RKO (cell line): ENCODE data around the gene SNTG2.
"Not testable (repeated sequence)": the region's sequence is repeated elsewhere in the genome, so short reads cannot be mapped to it uniquely, and the experiment has no call there.

Experiments used
- DNase-seq: peaks from one replicate; pipeline ENCODE4 v3.0.0-alpha.2; 2016; ENCODE audit warnings: low spot score

Gene SNTG2

GRCh38 chr2:950080-950966 is at the start of gene SNTG2:
Gene SNTG2, plus strand, starts transcription at chr2:950849. Its CDS starts 148 bp downstream, at chr2:950997.
- DNase-seq, result no peak

GRCh38 chr2:902584-902983 is 48.1 kb upstream of the SNTG2 start:
- no peak for DNase-seq

GRCh38 chr2:903223-903900 is 47.3 kb upstream of the SNTG2 start:
- no peak for DNase-seq

- no peak for DNase-seq
Observed at GRCh38 chr2:904246-905024, 46.2 kb upstream of the SNTG2 start.

- no peak for DNase-seq
Observed at GRCh38 chr2:905091-905832, 45.4 kb upstream of the SNTG2 start.

GRCh38 chr2:905833-906140 is 44.9 kb upstream of the SNTG2 start:
- no peak for DNase-seq

GRCh38 chr2:907706-908105 is 42.9 kb upstream of the SNTG2 start:
- no peak for DNase-seq

GRCh38 chr2:908568-908967 is 42.1 kb upstream of the SNTG2 start:
- DNase-seq, result no peak

- DNase-seq, result not testable (repeated sequence)
Observed at GRCh38 chr2:909764-910379, 40.8 kb upstream of the SNTG2 start.

- no peak for DNase-seq
Observed at GRCh38 chr2:910698-911097, 40.0 kb upstream of the SNTG2 start.

- DNase-seq, result no peak
Observed at GRCh38 chr2:915979-916378, 34.7 kb upstream of the SNTG2 start.

GRCh38 chr2:916935-917334 is 33.7 kb upstream of the SNTG2 start:
- DNase-seq, result no peak

GRCh38 chr2:919672-920071 is 31.0 kb upstream of the SNTG2 start:
- no peak for DNase-seq

- DNase-seq, result no peak
Observed at GRCh38 chr2:920573-920972, 30.1 kb upstream of the SNTG2 start.

- DNase-seq, result no peak
Observed at GRCh38 chr2:920999-921398, 29.6 kb upstream of the SNTG2 start.

GRCh38 chr2:922185-922584 is 28.5 kb upstream of the SNTG2 start:
- DNase-seq, result no peak

- no peak for DNase-seq
Observed at GRCh38 chr2:923832-924601, 26.6 kb upstream of the SNTG2 start.

GRCh38 chr2:924701-925100 is 25.9 kb upstream of the SNTG2 start:
- no peak for DNase-seq

- no peak for DNase-seq
Observed at GRCh38 chr2:925309-925708, 25.3 kb upstream of the SNTG2 start.

GRCh38 chr2:925711-926110 is 24.9 kb upstream of the SNTG2 start:
- DNase-seq, result no peak

GRCh38 chr2:926259-926793 is 24.3 kb upstream of the SNTG2 start:
- no peak for DNase-seq
